SU-DHL-6 (cell line): Measurements from ENCODE around the gene DBNDD1.

Experiments
- H2AFZ ChIP-seq: fragments of 200-600 bp; sonication (generic); 2 replicates; pipeline ENCODE4 v1.6.1; 2014; ENCODE audit warnings: low read depth, mild to moderate bottlenecking, moderate library complexity, mixed read lengths, antibody characterized with exemption, low read length; ENCODE audit not compliant: severe bottlenecking
- H3F3A ChIP-seq: fragments of 200-600 bp; shearing (Covaris generic); 2 replicates; pipeline ENCODE4 v1.6.0; 2016; ENCODE audit warnings: antibody characterized with exemption, mild to moderate bottlenecking; ENCODE audit not compliant: insufficient read depth
- H3K27ac ChIP-seq: fragments of 200-600 bp; sonication (generic); 2 replicates; pipeline ENCODE4 v1.5.1; 2016; ENCODE audit warnings: low read depth, mild to moderate bottlenecking, low read length, moderate library complexity, mixed read lengths
- H3K27me3 ChIP-seq: fragments of 200-600 bp; sonication (generic), shearing (Covaris generic); 2 replicates; pipeline ENCODE4 v1.6.0; 2014; ENCODE audit warnings: mild to moderate bottlenecking, low read length
- H3K36me3 ChIP-seq: fragments of 200-600 bp; sonication (generic); 2 replicates; pipeline ENCODE4 v1.6.1; 2014; ENCODE audit warnings: mild to moderate bottlenecking, low read length, mixed read lengths
- H3K4me2 ChIP-seq: fragments of 300-600, 200-600 bp; shearing (Covaris generic), sonication (generic); 2 replicates; pipeline ENCODE4 v1.6.0; 2014; ENCODE audit warnings: low read length, low read depth, mild to moderate bottlenecking; ENCODE audit not compliant: poor library complexity, severe bottlenecking
- H3K4me3 ChIP-seq: fragments of 200-600 bp; sonication (generic); 2 replicates; pipeline ENCODE4 v1.5.1; 2014; ENCODE audit warnings: antibody characterized with exemption, low read length, mild to moderate bottlenecking, mixed read lengths; ENCODE audit not compliant: insufficient read depth, poor library complexity, severe bottlenecking
- H3K79me2 ChIP-seq: fragments of 200-600 bp; sonication (generic); 2 replicates; pipeline ENCODE4 v1.6.1; 2014; ENCODE audit warnings: mild to moderate bottlenecking, low read length, moderate library complexity; ENCODE audit not compliant: insufficient read depth
- H3K9ac ChIP-seq: fragments of 200-600 bp; sonication (generic); 2 replicates; pipeline ENCODE4 v1.7.0; 2014; ENCODE audit warnings: mild to moderate bottlenecking, low read length
- H3K9me2 ChIP-seq: fragments of 200-600 bp; sonication (generic); replicated peaks from 2 replicates; pipeline ENCODE4 v1.6.1; 2014; ENCODE audit warnings: low read length; ENCODE audit not compliant: insufficient read depth
- H3K9me3 ChIP-seq: fragments of 200-600 bp; sonication (generic); 2 replicates; pipeline ENCODE4 v1.6.1; 2014; ENCODE audit warnings: low read length, mixed read lengths; ENCODE audit not compliant: insufficient read depth
- H4K20me1 ChIP-seq: fragments of 200-600 bp; sonication (generic); 2 replicates; pipeline ENCODE4 v1.6.1; 2014; ENCODE audit warnings: low read depth, mild to moderate bottlenecking, antibody characterized with exemption, low read length, moderate library complexity, mixed read lengths
- EZH2phosphoT487 ChIP-seq: fragments of 200-600 bp; sonication (generic), shearing (Covaris generic); conservative IDR thresholded peaks from 2 replicates; pipeline ENCODE4 v1.6.1; 2018; ENCODE audit warnings: mild to moderate bottlenecking, antibody characterized with exemption, low read length, moderate library complexity, mixed read lengths
- TF ChIP-seq, protein P1 (sequence below): fragments of 200-600 bp; sonication (generic); IDR thresholded peaks from one replicate; pipeline ENCODE4 v1.5.1; 2017; ENCODE audit warnings: antibody characterized with exemption, mild to moderate bottlenecking, low read length, moderate library complexity; ENCODE audit not compliant: insufficient read depth, poor library complexity, severe bottlenecking

Gene DBNDD1

DNA sequence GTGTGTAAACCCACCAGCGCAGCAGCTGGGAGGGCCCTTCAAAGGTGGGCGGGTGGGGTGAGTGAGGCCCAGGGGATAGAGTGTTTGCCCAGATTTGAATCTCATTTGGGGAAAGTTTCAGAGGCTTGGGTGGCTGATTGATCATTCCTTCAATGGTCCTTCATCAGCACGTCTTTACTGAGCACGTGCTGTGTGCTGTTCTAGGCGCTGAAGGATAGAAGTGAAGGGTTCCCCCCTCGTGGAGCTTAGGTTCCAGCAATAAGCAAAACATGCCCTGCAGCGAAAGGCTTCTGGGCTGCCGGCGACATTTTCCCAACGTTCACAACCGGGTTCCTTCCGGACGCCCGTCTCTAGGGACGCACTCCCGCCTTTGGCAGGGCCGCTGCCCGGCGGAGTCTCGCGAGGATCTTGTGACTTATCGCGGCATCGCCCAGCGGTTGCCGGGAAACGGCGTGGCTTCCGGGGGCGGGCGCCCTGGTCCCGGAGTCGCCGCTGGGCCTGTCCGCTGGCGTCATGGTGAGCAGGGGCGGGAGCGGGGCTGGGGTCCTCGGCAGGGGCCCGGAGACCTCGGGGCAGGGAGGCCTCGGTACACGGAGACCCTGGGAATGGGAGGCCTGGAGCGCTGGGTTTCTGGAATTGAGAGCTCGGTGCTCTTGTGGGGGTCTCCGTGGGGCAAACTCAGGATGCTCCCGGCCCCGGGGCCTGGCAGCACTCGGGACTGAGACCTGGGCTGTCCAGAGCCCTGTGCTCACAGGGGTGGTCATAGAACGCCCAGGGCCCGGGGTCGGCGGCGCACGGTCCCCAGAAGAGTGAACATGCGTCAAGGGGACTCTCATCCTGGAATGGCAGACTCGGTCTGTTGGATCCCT is 3.2 kb upstream of the DBNDD1 start:
- Histone ChIP-seq H2AFZ (peak overlapping the region; percentile 24), H3K36me3 (no peaks in the 10 kb centered on the region), H3K4me2 (peak overlapping the region; percentile 53), H3K27ac (no peak overlapping the region), H3K9me3 (no peaks in the 10 kb centered on the region), H3F3A (peaks cover 4% of the 10 kb centered on the region; the same call in 1 of the 2 replicates), H3K4me3 (peak overlapping the region; percentile 43), H3K79me2 (no peaks in the 10 kb centered on the region), H3K9ac (peak overlapping the region; percentile 54), H3K9me2 (no peaks in the 10 kb centered on the region), H4K20me1 (no peaks in the 10 kb centered on the region), H3K27me3 (no peaks in the 10 kb centered on the region)
- no peak for TF ChIP-seq EZH2phosphoT487
- TF ChIP-seq, protein P1, sequence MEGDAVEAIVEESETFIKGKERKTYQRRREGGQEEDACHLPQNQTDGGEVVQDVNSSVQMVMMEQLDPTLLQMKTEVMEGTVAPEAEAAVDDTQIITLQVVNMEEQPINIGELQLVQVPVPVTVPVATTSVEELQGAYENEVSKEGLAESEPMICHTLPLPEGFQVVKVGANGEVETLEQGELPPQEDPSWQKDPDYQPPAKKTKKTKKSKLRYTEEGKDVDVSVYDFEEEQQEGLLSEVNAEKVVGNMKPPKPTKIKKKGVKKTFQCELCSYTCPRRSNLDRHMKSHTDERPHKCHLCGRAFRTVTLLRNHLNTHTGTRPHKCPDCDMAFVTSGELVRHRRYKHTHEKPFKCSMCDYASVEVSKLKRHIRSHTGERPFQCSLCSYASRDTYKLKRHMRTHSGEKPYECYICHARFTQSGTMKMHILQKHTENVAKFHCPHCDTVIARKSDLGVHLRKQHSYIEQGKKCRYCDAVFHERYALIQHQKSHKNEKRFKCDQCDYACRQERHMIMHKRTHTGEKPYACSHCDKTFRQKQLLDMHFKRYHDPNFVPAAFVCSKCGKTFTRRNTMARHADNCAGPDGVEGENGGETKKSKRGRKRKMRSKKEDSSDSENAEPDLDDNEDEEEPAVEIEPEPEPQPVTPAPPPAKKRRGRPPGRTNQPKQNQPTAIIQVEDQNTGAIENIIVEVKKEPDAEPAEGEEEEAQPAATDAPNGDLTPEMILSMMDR: no peak

DNA sequence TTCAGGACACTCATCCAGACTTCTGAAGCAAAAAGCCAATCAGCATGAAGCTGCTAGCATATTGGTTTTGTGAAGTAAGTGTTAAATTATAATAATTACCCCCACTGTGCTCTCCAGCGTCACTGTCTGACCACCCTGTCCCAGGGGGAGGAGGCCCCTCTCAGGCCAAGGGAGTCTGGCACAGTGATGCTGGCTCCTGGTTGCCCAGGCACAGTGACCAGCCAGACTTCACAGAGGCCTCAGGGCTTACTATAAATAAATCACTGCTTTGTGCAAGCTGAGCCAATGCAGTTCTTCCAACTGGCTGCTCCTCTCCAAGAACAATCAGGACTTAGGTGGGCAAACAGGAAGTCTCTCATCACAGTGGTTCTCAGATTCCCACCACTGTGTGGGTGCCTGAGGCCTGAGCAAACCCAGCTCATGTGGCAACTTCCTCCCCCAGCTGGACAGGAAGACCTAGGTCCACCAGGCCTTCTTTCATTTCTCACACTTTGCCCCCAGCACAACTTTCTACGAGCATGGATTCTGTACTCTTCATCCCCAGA is 1.7 kb upstream of the DBNDD1 start:
- no peaks in the 10 kb centered on the region for H3K36me3 ChIP-seq
- peaks cover 4% of the 10 kb centered on the region; the same call in 1 of the 2 replicates for H3F3A ChIP-seq
- no peak overlapping the region for H3K9ac ChIP-seq
- H3K4me3 ChIP-seq: no peak overlapping the region
- H3K27me3 ChIP-seq: no peaks in the 10 kb centered on the region
- no peaks in the 10 kb centered on the region for H3K9me2 ChIP-seq
- no peaks in the 10 kb centered on the region for H4K20me1 ChIP-seq
- no peak overlapping the region for H3K27ac ChIP-seq
- H3K79me2 ChIP-seq: no peaks in the 10 kb centered on the region
- TF ChIP-seq, protein P1: no peak
- no peak for TF ChIP-seq EZH2phosphoT487
- no peaks in the 10 kb centered on the region for H3K9me3 ChIP-seq
- H3K4me2 ChIP-seq: no peak overlapping the region
- H2AFZ ChIP-seq: no peak overlapping the region

DNA sequence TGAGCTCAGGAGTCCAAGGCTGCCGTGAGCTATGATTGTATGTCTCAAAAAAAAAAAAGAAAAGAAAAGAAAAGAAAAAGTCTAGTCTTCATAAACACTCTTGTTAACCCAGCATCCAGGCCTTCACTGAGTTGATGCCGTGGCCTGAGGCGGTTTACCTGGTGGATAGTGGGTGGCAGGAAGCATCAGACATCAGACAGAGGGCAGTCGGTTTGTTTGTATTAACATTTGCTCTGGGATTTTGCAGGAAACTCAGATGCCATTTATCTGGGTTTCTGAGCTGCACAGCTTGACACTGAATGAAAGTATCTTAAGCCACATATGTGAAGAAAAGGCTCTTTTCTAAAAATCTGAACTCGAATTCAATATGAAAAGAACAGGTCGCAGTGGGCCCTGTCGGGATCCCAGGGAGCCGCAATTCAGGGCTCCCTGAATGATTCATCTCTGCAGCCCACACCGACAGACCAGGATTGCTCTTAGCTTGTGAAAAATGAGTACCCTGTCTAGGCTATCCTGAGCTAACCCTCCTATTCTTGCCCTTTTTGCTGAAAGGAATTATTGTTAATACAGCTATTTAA is 1.1 kb upstream of the DBNDD1 start:
- H3F3A ChIP-seq: peaks cover 4% of the 10 kb centered on the region; the same call in 1 of the 2 replicates
- no peaks in the 10 kb centered on the region for H3K27me3 ChIP-seq
- H3K9me2 ChIP-seq: no peaks in the 10 kb centered on the region
- H4K20me1 ChIP-seq: no peaks in the 10 kb centered on the region
- H3K79me2 ChIP-seq: no peaks in the 10 kb centered on the region
- H3K36me3 ChIP-seq: no peaks in the 10 kb centered on the region
- H3K4me2 ChIP-seq: no peak overlapping the region
- H3K9ac ChIP-seq: no peak overlapping the region
- H2AFZ ChIP-seq: no peak overlapping the region
- H3K27ac ChIP-seq: no peak overlapping the region
- no peak overlapping the region for H3K4me3 ChIP-seq
- no peaks in the 10 kb centered on the region for H3K9me3 ChIP-seq
- TF ChIP-seq EZH2phosphoT487: no peak
- TF ChIP-seq, protein P1: no peak
